NCI-H1048 (cell line): ENCODE results near the gene MRPL46.
A peak's percentile ranks its signal among the peaks of the same experiment; 100 is the strongest.
"Not testable (repeated sequence)": the region's sequence is repeated elsewhere in the genome, so short reads cannot be mapped to it uniquely, and the experiment has no call there.

Experiments
- DNase-seq: peaks from one replicate; lab custom pipeline; 2025; lab: John Stamatoyannopoulos, UW

Gene MRPL46

DNA sequence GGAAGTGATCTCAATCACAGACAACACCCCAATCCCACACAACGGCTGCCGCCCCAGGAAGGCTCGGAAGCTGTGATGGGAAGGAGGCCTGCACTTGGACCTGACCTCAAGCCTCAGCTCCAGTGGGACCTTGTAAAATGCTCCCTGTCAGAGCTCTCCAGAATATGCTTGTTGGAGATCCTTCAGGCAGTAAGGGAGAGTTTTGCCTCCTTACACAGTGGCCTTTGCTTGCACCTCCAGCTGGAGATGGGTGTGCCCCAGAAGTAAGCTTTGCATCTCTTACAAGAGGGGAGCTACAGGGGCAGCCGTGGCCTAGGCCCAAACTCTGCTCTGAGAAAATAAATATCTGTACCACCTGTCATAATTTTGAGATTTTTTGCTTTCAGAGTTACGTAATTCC, 10.7 kb upstream of the MRPL46 start:
- DNase-seq = no peak

GRCh38 chr15:88477126-88477525, 9.9 kb upstream of the MRPL46 start:
- DNase-seq = no peak

DNA sequence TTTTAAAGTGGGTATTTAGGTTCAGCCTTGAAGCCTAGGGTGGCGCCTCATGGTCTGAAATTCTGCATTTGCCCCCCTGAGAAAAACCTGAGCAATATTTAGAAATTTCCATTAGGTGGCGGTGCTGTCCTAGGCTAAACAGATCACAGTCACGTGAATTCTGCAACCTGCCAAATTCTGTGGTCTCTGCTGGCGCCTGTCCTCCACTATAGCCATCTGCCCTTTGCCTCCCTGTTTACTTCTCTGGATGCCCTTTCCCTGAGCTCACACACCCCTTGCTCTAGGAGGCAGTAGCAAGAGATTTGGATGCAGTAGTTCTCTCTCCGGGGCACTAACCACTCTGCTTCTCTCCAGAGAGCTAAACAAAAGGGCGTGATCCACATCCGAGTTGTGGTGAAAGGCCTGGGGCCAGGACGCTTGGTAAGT, 9.5 kb upstream of the MRPL46 start:
- peak; percentile 5 for DNase-seq

- DNase-seq = not testable (repeated sequence)
These were observed 6.6 kb upstream of the MRPL46 start for GRCh38 chr15:88473661-88474293.

- DNase-seq = no peak
These were observed 5.0 kb upstream of the MRPL46 start for GRCh38 chr15:88472225-88472624.

DNA sequence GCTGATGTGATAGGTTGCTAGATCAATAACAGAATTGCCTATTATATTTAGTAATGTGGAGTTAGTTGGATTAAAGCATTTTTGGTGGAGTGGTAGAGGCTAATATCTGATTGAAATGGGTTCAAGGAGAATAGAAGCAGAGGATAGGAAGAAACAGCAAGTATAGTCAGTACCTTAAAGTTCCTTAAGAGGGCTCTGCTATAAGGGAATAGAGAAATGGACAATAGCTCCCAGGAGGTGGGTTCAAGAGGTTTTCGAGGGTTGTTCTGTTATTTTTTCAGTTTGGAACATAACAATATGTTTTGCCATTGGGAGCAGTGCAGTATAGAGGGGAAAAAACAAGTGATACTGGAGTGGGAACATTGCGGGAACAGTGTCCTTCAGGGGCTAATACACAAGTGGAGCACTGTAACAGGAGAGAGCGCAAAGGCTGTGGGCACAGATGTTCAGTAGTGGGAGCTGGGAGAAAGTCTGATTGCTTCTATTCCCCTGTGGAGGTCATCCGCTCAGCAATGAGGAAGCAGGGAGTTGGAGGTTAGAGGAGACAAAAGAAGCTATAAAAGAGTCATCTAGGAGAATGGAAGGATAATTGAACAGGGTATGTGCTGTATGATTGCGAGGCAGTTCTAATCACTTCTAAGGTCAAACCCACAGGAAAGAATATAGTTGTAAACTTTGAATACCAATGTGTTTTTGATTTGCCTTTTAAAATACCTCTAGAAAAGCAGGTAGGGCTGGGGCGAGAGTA, 3.6 kb upstream of the MRPL46 start:
- no peak for DNase-seq

GRCh38 chr15:88469321-88469720, 2.1 kb upstream of the MRPL46 start:
- no peak for DNase-seq

DNA sequence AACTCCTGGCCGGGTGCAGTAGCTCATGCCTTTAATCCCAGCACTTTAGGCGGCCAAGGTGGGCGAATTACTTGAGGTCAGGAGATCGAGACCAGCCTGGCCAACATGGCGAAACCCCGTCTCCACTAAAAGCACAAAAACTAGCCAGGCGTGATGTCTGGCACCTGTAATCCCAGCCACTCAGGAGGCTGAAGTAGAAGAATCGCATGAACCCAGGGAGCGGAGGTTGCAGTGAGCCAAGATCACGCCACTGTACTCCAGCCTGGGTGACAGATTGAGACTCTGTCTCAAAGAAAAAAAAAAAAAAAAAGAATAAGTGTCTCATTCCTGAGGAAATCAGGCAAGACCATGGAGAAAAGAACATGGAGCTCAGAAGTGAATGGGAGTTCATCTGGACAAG, 1.5 kb upstream of the MRPL46 start:
- DNase-seq = not testable (repeated sequence)

DNA sequence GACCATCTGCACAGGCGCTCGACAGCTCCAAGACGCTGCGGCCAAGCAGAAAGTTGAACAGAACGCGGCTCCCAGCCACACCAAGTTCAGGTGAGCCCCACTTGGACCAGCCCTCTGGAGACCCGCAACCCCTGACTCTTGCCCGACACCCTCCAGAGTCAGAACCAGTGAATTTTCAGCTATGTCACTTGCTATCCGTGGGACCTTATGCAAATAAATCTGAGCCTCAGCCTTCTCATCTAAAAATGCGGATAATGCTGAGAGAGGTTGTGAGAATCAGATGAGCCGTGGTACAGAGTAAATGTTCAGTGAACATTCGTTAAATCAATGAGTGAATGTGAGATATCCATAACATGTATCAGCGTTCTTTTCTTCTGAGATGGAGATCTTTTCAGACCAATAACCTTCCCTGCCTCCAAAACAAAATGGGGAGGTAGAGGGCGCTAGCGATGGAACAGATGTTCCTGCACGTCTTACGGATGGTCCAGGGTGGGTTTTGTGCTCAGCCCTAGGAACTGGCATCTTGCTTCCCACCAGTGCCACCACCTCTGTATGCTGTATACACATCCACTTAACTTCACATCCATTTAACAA, 844 bp upstream of the MRPL46 start:
- no peak for DNase-seq

DNA sequence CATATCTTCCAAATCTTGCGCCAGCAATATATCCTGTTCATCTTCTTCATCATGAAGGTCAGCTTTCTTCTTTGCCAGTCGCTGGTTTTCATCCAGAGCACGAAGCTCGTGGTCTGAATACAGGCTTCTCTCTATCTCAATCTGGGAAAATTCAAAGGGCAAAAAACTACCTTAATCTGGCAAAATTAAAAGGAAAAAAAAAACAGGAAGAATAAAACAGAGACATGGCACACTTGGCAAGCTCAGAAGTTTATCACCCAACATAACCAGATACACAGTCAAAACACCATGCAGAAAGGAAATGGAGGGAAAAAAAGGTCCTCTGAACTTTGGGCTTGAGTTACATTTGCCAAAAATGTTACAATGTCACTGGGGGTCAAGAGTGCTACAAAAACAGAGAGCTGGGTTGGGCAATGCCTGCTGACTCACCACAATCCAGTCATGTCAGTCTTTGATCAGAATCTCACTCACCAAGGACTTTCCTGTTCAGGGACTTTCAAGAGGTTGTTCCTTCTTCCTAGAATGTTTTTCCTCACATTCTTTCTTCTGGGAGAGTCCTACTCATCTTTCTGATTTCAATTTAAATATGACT, 1.5 kb downstream of the MRPL46 start:
- DNase-seq = no peak

- DNase-seq = no peak
These were observed 3.2 kb downstream of the MRPL46 start for GRCh38 chr15:88463870-88464532.

DNA sequence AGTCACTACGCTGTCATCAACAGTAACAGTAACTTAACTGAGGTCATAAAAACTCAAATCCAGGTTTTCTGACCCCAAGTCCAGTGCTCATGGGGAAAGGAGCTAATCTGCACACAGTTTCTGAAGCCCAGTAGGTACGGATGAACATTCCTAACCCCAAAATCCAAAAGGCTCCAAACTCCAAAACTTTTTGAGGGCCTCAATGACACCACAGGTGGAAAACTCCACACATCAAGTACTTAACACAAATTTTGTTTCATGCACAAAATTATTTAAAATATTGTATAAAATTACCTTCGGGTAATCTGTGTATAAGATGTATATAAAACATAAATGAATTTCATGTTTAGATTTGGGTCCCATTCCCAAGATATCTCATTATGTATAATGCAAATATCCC, 10.5 kb downstream of the MRPL46 start:
- no peak for DNase-seq

GRCh38 chr15:88454867-88455810, 12.0 kb downstream of the MRPL46 start:
- DNase-seq = peak; percentile 60

GRCh38 chr15:88454236-88454635, 13.0 kb downstream of the MRPL46 start:
- DNase-seq = no peak

DNA sequence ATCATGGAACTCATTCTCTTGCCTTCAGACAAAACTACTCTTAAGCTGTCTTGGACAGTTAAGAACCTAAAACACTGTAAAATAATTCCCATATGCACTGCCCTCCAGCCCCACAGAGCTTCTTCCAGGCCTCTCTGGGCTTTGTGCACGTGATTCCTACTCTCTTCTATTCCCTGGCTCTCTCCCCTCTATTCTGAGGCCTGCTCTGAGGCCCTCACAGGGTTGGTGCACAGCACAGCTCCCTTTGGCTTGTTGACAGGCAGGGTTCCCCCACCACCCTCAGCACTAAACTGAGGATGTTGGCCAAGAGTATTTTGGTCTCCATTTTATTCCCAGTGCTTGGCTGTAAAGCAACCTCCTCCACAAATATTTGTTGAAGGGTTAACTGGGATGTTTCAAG, 13.5 kb downstream of the MRPL46 start:
- DNase-seq = no peak

- DNase-seq = peak; percentile 53
These were observed 16.9 kb downstream of the MRPL46 start for GRCh38 chr15:88450125-88450798.

- DNase-seq = no peak
These were observed 17.6 kb downstream of the MRPL46 start for GRCh38 chr15:88449581-88449980.

DNA sequence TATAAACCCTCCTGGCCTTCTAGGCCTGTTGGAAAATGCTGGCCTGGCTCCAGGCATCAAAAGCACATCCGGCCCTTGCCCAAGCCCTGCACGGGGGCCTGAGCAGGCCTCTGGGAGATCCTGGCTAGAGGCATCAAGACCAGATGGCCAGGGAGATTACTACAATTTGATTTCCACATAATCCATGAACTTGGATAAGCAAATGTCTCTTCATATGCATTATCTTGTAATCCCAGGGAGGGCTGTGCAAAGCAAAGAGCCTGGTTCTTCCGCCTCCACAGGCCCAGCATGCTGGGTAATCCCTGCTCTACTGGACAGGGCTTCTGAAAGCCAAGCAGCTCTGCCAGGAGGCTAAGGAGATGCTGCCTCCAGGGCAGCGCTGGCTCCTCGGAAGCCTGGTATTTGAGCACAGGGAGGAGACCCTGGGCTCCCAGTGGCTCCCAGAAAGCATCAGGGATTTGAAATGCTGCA, 18.2 kb downstream of the MRPL46 start:
- no peak for DNase-seq

DNA sequence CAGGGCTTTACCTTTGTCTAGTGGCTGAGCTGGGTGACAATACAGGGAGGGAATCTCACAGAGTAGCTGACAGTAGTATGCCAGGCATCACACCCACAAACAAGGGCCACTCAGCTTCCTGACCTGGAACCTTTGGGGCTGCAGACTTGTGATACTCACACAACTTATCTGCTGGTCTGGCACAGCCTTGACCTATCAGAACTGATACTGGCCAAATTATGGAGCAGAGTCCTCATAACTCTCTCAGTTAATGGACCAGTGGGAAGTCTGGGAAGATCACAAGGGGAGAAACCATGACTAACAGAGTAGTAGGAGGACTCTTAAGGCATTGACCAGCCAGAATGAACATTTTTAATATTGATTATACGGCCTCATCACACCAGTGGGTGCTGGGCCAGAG, 19.4 kb downstream of the MRPL46 start:
- DNase-seq = no peak

- DNase-seq = no peak
These were observed 20.0 kb downstream of the MRPL46 start for GRCh38 chr15:88447206-88447605.
